ENCODE data around the gene ATP9A. TPM values are rescaled to one million over a fixed set of nuclear protein-coding genes. Genes with fewer than 3 reads are reported as not detected.

The ATP9A gene
- total RNA-seq, 6 experiments from 2014 or later, result 21.4 to 34.0 (median 22.8) TPM

- Mint-ChIP-seq H3K36me3 (ENCODE audit: low read depth) (peaks cover 4% of the 10 kb centered on the region; the same call in 1 of the 2 replicates), H3K4me3 (no peak overlapping the region), H3K27me3 (ENCODE audit: insufficient read depth) (no peaks in the 10 kb centered on the region), H3K27ac (no peak overlapping the region), H3K4me1 (ENCODE audit: low read depth) (peaks cover 29% of the 10 kb centered on the region), H3K9me3 (no peaks in the 10 kb centered on the region)
- TF ChIP-seq, protein P1, sequence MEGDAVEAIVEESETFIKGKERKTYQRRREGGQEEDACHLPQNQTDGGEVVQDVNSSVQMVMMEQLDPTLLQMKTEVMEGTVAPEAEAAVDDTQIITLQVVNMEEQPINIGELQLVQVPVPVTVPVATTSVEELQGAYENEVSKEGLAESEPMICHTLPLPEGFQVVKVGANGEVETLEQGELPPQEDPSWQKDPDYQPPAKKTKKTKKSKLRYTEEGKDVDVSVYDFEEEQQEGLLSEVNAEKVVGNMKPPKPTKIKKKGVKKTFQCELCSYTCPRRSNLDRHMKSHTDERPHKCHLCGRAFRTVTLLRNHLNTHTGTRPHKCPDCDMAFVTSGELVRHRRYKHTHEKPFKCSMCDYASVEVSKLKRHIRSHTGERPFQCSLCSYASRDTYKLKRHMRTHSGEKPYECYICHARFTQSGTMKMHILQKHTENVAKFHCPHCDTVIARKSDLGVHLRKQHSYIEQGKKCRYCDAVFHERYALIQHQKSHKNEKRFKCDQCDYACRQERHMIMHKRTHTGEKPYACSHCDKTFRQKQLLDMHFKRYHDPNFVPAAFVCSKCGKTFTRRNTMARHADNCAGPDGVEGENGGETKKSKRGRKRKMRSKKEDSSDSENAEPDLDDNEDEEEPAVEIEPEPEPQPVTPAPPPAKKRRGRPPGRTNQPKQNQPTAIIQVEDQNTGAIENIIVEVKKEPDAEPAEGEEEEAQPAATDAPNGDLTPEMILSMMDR (IDR thresholded peaks at IDR 0.05), result no peak
- DNase-seq, result no peak
Observed at GRCh38 chr20:51763965-51764602, 4.1 kb downstream of the ATP9A start.

DNA sequence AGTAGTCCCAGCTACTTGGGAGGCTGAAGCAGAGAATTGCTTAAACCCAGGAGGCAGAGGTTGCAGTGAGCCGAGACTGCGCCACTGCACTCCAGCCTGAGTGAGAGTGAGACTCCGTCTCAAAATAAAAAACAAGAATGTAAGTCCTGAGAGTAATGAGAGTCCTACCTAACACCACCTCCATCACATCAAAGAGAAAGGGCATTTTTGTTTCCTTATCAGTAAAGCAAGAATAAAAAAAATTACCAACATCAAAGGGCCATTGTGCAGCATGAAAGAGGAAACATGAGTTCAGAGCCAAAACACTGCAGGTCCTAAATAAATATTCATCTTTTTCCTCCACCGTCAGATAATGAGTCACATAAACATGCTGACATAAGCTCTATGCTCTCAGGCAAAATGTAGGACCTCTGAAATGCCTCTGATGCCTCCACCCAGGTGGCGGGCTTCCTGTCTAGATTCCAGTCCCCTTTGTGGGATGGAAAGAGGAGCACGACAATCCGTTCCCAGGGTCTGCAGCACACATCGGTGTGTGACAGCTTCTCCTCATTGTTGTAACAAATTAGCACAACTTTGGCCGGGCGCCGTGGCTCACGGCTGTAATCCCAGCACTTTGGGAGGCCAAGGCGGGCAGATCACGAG, 7.2 kb downstream of the ATP9A start:
- H3K9me3 Mint-ChIP-seq, result no peaks in the 10 kb centered on the region
- peak; percentile 26 for DNase-seq
- H3K4me1 Mint-ChIP-seq (ENCODE audit: low read depth), result peaks cover 18% of the 10 kb centered on the region
- peak overlapping the region; percentile 19; the same call in 1 of the 2 replicates for H3K27ac Mint-ChIP-seq
- TF ChIP-seq, protein P1 (IDR thresholded peaks at IDR 0.05), result no peak
- H3K27me3 Mint-ChIP-seq (ENCODE audit: insufficient read depth), result no peaks in the 10 kb centered on the region
- H3K4me3 Mint-ChIP-seq, result no peak overlapping the region
- peaks cover 4% of the 10 kb centered on the region; the same call in 1 of the 2 replicates for H3K36me3 Mint-ChIP-seq (ENCODE audit: low read depth)

- Mint-ChIP-seq H3K4me3 (no peak overlapping the region), H3K4me1 (ENCODE audit: low read depth) (peaks cover 18% of the 10 kb centered on the region), H3K27ac (no peak overlapping the region), H3K36me3 (ENCODE audit: low read depth) (peaks cover 4% of the 10 kb centered on the region; the same call in 1 of the 2 replicates), H3K27me3 (ENCODE audit: insufficient read depth) (no peaks in the 10 kb centered on the region), H3K9me3 (no peaks in the 10 kb centered on the region)
- DNase-seq, result no peak
- TF ChIP-seq, protein P1 (IDR thresholded peaks at IDR 0.05), result no peak
Observed at GRCh38 chr20:51759769-51760510, 8.2 kb downstream of the ATP9A start.

GRCh38 chr20:51758978-51759544, 9.1 kb downstream of the ATP9A start:
- DNase-seq, result no peak
- Mint-ChIP-seq H3K27me3 (ENCODE audit: insufficient read depth) (no peaks in the 10 kb centered on the region), H3K27ac (no peak overlapping the region), H3K9me3 (no peaks in the 10 kb centered on the region), H3K4me3 (no peak overlapping the region), H3K36me3 (ENCODE audit: low read depth) (peaks cover 4% of the 10 kb centered on the region; the same call in 1 of the 2 replicates), H3K4me1 (ENCODE audit: low read depth) (peaks cover 18% of the 10 kb centered on the region)
- TF ChIP-seq, protein P1 (IDR thresholded peaks at IDR 0.05), result no peak

DNA sequence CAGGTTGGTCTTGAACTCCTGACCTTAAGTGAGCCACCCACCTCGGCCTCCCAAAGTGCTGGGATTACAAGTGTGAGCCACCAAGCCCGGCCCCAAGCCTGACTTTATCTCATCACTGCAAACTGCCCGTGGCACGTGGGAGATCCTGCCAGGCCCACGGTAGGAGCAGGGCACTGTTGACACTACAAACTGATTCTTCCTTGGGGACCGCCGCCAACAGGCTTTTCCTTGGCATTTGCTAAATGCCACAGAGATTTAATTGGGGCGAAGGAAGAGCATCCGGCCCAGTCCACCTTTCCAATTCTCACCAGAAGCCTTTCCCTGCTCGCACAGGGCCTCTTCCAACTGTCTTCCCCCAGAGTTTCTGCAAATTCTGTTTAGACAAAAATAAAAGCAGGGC, 11.0 kb downstream of the ATP9A start:
- H3K4me1 Mint-ChIP-seq (ENCODE audit: low read depth), result peaks cover 29% of the 10 kb centered on the region
- no peak for DNase-seq
- no peaks in the 10 kb centered on the region for H3K9me3 Mint-ChIP-seq
- no peak overlapping the region for H3K27ac Mint-ChIP-seq
- no peak overlapping the region for H3K4me3 Mint-ChIP-seq
- peaks cover 4% of the 10 kb centered on the region; the same call in 1 of the 2 replicates for H3K36me3 Mint-ChIP-seq (ENCODE audit: low read depth)
- TF ChIP-seq, protein P1 (IDR thresholded peaks at IDR 0.05), result no peak
- no peaks in the 10 kb centered on the region for H3K27me3 Mint-ChIP-seq (ENCODE audit: insufficient read depth)

Data from HFFc6 (cell line).